ENCODE measurements around the gene ACTL7A.

DNA sequence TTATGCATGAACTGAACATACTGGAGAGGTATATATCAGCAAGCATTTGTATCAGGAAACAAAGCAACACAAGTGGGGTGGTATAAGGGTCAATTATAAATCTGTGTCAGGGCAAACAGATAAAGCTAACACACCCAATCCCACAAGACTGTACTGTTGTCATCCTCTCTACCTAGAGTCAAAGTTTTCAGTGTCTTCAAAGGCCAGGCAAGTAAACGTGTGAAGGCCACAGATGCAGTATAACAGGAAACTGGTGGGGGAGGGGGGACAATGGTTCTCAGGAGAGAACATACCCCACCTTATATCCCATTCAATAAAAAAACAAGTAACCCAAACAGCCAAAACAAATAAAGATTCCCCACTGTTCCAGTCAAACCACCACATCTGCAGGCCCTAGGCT lies 49.8 kb downstream of the ACTL7A start:
- TF ChIP-seq, protein P1, sequence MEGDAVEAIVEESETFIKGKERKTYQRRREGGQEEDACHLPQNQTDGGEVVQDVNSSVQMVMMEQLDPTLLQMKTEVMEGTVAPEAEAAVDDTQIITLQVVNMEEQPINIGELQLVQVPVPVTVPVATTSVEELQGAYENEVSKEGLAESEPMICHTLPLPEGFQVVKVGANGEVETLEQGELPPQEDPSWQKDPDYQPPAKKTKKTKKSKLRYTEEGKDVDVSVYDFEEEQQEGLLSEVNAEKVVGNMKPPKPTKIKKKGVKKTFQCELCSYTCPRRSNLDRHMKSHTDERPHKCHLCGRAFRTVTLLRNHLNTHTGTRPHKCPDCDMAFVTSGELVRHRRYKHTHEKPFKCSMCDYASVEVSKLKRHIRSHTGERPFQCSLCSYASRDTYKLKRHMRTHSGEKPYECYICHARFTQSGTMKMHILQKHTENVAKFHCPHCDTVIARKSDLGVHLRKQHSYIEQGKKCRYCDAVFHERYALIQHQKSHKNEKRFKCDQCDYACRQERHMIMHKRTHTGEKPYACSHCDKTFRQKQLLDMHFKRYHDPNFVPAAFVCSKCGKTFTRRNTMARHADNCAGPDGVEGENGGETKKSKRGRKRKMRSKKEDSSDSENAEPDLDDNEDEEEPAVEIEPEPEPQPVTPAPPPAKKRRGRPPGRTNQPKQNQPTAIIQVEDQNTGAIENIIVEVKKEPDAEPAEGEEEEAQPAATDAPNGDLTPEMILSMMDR (IDR thresholded peaks at IDR 0.05) = no peak
- TF ChIP-seq POLR2AphosphoS5 (IDR thresholded peaks at IDR 0.05) (no peak), POLR2A (IDR thresholded peaks at IDR 0.05) (no peak), EP300 (IDR thresholded peaks at IDR 0.05; ENCODE audit: low read depth) (no peak)

Data from transverse colon (tissue), 4 donors.